ENCODE data around the gene ASB18. TPM values are rescaled to one million over a fixed set of nuclear protein-coding genes. Genes with fewer than 3 reads are reported as not detected.

ASB18 gene
- total RNA-seq, 3 donors from 2014 or later (not counting 1 experiment from before 2014, with no cell fraction given), result not detected

GRCh38 chr2:236256366-236256985 is 7.7 kb downstream of the ASB18 start:
- no peak overlapping the region for H3K4me3 Mint-ChIP-seq
- Histone ChIP-seq H3K36me3 (ENCODE audit: control insufficient read depth, insufficient read depth, low read length) (no peaks in the 10 kb centered on the region), H3K27me3 (ENCODE audit: control insufficient read depth, insufficient read depth, low read length) (no peaks in the 10 kb centered on the region), H3K4me1 (ENCODE audit: control insufficient read depth, insufficient read depth, low read length) (no peaks in the 10 kb centered on the region), H3K27ac (ENCODE audit: low read length) (no peak overlapping the region), H3K4me3 (ENCODE audit: low read length) (no peak overlapping the region), H3K9me3 (ENCODE audit: control insufficient read depth, insufficient read depth, low read length) (no peaks in the 10 kb centered on the region)
- H3K36me3 Mint-ChIP-seq, result no peaks in the 10 kb centered on the region
- intact Hi-C loops (cut with micrococcal nuclease), result no loop called here
- DNase-seq (no peak), ATAC-seq (no peak)
- WGBS (ENCODE audit: insufficient coverage), result 57% methylated on average over 6 of the region's 8 CpGs
- H3K9me3 Mint-ChIP-seq, result no peaks in the 10 kb centered on the region
- TF ChIP-seq, protein P1, sequence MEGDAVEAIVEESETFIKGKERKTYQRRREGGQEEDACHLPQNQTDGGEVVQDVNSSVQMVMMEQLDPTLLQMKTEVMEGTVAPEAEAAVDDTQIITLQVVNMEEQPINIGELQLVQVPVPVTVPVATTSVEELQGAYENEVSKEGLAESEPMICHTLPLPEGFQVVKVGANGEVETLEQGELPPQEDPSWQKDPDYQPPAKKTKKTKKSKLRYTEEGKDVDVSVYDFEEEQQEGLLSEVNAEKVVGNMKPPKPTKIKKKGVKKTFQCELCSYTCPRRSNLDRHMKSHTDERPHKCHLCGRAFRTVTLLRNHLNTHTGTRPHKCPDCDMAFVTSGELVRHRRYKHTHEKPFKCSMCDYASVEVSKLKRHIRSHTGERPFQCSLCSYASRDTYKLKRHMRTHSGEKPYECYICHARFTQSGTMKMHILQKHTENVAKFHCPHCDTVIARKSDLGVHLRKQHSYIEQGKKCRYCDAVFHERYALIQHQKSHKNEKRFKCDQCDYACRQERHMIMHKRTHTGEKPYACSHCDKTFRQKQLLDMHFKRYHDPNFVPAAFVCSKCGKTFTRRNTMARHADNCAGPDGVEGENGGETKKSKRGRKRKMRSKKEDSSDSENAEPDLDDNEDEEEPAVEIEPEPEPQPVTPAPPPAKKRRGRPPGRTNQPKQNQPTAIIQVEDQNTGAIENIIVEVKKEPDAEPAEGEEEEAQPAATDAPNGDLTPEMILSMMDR (IDR thresholded peaks at IDR 0.05), result no peak
- no peak overlapping the region for H3K27ac Mint-ChIP-seq
- H3K4me1 Mint-ChIP-seq, result no peaks in the 10 kb centered on the region
- H3K27me3 Mint-ChIP-seq (ENCODE audit: low read depth in 2 of 2), result peaks cover 18 to 37% of the 10 kb centered on the region in 2 donors

DNA sequence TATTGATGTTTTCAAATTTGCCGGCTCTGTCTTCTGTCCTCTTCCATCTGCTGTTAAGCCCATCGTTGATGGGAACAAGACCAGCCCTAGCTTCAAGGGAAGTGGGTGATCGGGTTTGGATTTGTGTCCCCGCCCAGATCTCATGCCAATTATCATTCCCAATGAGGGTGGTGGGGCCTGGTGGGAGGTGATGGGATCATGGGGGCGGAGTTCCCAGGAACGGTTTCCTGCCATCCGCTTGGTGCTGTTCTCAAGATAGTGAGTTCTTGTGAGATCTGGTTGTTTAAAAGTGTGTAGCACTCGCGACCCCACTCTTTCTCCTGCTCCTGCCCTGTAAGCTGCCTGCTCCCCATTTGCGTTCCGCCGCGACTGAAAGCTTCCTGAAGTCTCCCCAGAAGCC is 9.5 kb downstream of the ASB18 start:
- H3K9me3 ChIP-seq (ENCODE audit: control insufficient read depth, insufficient read depth, low read length), result no peaks in the 10 kb centered on the region
- TF ChIP-seq, protein P1 (IDR thresholded peaks at IDR 0.05), result no peak
- ATAC-seq (no peak), DNase-seq (no peak)
- H3K27ac ChIP-seq (ENCODE audit: low read length), result no peak overlapping the region
- no peak overlapping the region for H3K4me3 ChIP-seq (ENCODE audit: low read length)
- no peak overlapping the region for H3K27ac Mint-ChIP-seq
- no peaks in the 10 kb centered on the region for H3K4me1 Mint-ChIP-seq
- peaks cover 11 to 28% of the 10 kb centered on the region in 2 donors for H3K27me3 Mint-ChIP-seq (ENCODE audit: low read depth in 2 of 2)
- WGBS (ENCODE audit: insufficient coverage), result 84% methylated on average over 13 of the region's 13 CpGs
- intact Hi-C loops (cut with micrococcal nuclease), result no loop called here
- no peaks in the 10 kb centered on the region for H3K36me3 Mint-ChIP-seq
- H3K9me3 Mint-ChIP-seq, result no peaks in the 10 kb centered on the region
- no peaks in the 10 kb centered on the region for H3K36me3 ChIP-seq (ENCODE audit: control insufficient read depth, insufficient read depth, low read length)
- H3K4me3 Mint-ChIP-seq, result no peak overlapping the region
- peaks cover 3% of the 10 kb centered on the region for H3K27me3 ChIP-seq (ENCODE audit: control insufficient read depth, insufficient read depth, low read length)
- no peaks in the 10 kb centered on the region for H3K4me1 ChIP-seq (ENCODE audit: control insufficient read depth, insufficient read depth, low read length)

DNA sequence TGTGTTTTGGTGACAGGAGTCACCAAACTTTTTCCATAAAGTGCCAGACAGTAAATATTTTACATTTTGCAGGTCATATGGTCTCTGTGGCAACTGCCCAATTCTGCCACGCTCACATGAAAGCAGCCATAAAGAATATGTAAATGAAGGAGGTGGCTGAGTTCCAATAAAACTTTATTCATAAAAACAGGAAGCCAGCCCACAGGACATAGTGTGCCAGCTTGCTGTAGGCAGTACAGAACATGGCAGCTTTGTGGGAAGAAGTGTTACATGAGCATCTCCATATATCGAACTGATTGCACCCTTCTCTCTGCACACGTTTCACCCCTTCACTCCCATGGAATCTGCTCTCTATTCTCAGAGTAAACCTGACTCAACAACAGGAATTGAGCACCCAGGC is 10.2 kb downstream of the ASB18 start:
- ATAC-seq (no peak), DNase-seq (no peak)
- Mint-ChIP-seq H3K4me3 (no peak overlapping the region), H3K27me3 (ENCODE audit: low read depth in 2 of 2) (peaks cover 17 to 28% of the 10 kb centered on the region in 2 donors), H3K4me1 (no peaks in the 10 kb centered on the region), H3K27ac (no peak overlapping the region), H3K36me3 (no peaks in the 10 kb centered on the region), H3K9me3 (no peaks in the 10 kb centered on the region)
- Histone ChIP-seq H3K4me3 (ENCODE audit: low read length) (no peak overlapping the region), H3K9me3 (ENCODE audit: control insufficient read depth, insufficient read depth, low read length) (no peaks in the 10 kb centered on the region), H3K36me3 (ENCODE audit: control insufficient read depth, insufficient read depth, low read length) (no peaks in the 10 kb centered on the region), H3K27ac (ENCODE audit: low read length) (no peak overlapping the region), H3K4me1 (ENCODE audit: control insufficient read depth, insufficient read depth, low read length) (no peaks in the 10 kb centered on the region), H3K27me3 (ENCODE audit: control insufficient read depth, insufficient read depth, low read length) (peaks cover 3% of the 10 kb centered on the region)
- TF ChIP-seq, protein P1 (IDR thresholded peaks at IDR 0.05), result no peak
- 73% methylated on average over 3 of the region's 3 CpGs for WGBS (ENCODE audit: insufficient coverage)
- intact Hi-C loops (cut with micrococcal nuclease), result no loop called here

DNA sequence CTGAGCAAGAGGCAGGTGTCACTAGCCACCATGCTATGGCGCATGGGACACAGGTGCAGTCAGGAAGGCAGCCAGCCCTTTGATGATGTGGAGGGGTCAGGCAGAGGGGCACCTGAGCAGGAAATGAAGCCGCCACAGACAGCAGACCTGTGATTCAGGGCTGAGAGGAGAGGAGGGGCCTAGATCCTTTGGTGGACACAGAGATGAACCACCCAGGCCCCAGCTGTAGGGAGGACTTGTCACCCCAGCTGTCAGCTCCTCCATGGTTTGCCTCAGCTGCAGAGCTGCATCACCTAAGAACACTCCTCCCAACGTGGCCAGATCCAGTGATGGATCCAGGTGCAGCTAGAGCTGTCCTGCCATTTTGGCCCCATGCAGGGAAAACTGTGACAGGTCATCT is 11.6 kb downstream of the ASB18 start:
- H3K27ac Mint-ChIP-seq, result no peak overlapping the region
- DNase-seq, result no peak
- H3K27ac ChIP-seq (ENCODE audit: low read length), result no peak overlapping the region
- no peaks in the 10 kb centered on the region for H3K4me1 Mint-ChIP-seq
- H3K4me3 ChIP-seq (ENCODE audit: low read length), result no peak overlapping the region
- H3K27me3 ChIP-seq (ENCODE audit: control insufficient read depth, insufficient read depth, low read length), result peaks cover 3% of the 10 kb centered on the region
- H3K4me3 Mint-ChIP-seq, result no peak overlapping the region
- H3K9me3 ChIP-seq (ENCODE audit: control insufficient read depth, insufficient read depth, low read length), result no peaks in the 10 kb centered on the region
- H3K9me3 Mint-ChIP-seq, result no peaks in the 10 kb centered on the region
- H3K27me3 Mint-ChIP-seq (ENCODE audit: low read depth in 2 of 2), result peaks cover 20 to 32% of the 10 kb centered on the region in 2 donors
- TF ChIP-seq, protein P1 (IDR thresholded peaks at IDR 0.05), result no peak
- no peaks in the 10 kb centered on the region for H3K36me3 Mint-ChIP-seq
- 79% methylated on average over 3 of the region's 3 CpGs for WGBS (ENCODE audit: insufficient coverage)
- no peaks in the 10 kb centered on the region for H3K36me3 ChIP-seq (ENCODE audit: control insufficient read depth, insufficient read depth, low read length)
- intact Hi-C loops (cut with micrococcal nuclease), result no loop called here
- no peaks in the 10 kb centered on the region for H3K4me1 ChIP-seq (ENCODE audit: control insufficient read depth, insufficient read depth, low read length)
- no peak for ATAC-seq
